Common myeloid progenitor, CD34-positive (primary cell): ENCODE data around the gene DISC1.

Source experiments
- CTCF ChIA-PET: fragments of 350-600 bp; sonication (Branson Sonifier 250); formaldehyde crosslinking; loops from one replicate; lab custom pipeline; 2021; ENCODE audit warnings: antibody characterized with exemption; lab: Charles Lee
- POLR2A ChIA-PET: fragments of 350-600 bp; sonication (Branson Sonifier 250); formaldehyde crosslinking; loops from one replicate; lab custom pipeline; 2021; ENCODE audit warnings: antibody characterized with exemption; lab: Charles Lee
- DNase-seq, 3 donors: peaks; one replicate each; pipeline versions ENCODE4 v3.0.0 to v3.0.0-alpha.2; 2013
- H3K27ac ChIP-seq, 2 experiments: 1 replicate in 1 of 2; 2 replicates in 1 of 2; pipeline ENCODE4 v1.7.0; 2013; ENCODE audit warnings: inconsistent platforms in 2 of 2, low read length in 2 of 2, mild to moderate bottlenecking in 2 of 2, low read depth in 1 of 2, moderate library complexity in 1 of 2; ENCODE audit not compliant: severe bottlenecking in 2 of 2, insufficient read depth in 1 of 2, poor library complexity in 1 of 2
- H3K27me3 ChIP-seq, 5 experiments: replicated peaks in 2 of 5; 1 replicate in 3 of 5; 2 replicates in 2 of 5; pipeline versions ENCODE4 v1.6.1 to v1.7.0; 2013; ENCODE audit warnings: low read length in 4 of 5, mild to moderate bottlenecking in 2 of 5, moderate library complexity in 2 of 5, inconsistent platforms in 1 of 5; ENCODE audit not compliant: insufficient read depth in 5 of 5, control insufficient read depth in 4 of 5
- H3K36me3 ChIP-seq, 4 experiments: 1 replicate in 2 of 4; 2 replicates in 2 of 4; pipeline versions ENCODE4 v1.6.1 to v1.7.0; 2013; ENCODE audit warnings: low read length in 3 of 4, control low read depth in 1 of 4, mild to moderate bottlenecking in 1 of 4; ENCODE audit not compliant: control insufficient read depth in 4 of 4, insufficient read depth in 4 of 4
- H3K4me1 ChIP-seq, 4 experiments: 1 replicate in 3 of 4; 2 replicates in 1 of 4; pipeline versions ENCODE4 v1.6.1 to v1.7.1; 2013; ENCODE audit warnings: low read length in 3 of 4, mild to moderate bottlenecking in 3 of 4, control low read depth in 1 of 4, inconsistent platforms in 1 of 4, moderate library complexity in 1 of 4; ENCODE audit not compliant: control insufficient read depth in 4 of 4, insufficient read depth in 4 of 4; ENCODE audit errors: control extremely low read depth in 1 of 4
- H3K4me3 ChIP-seq, 7 experiments: 1 replicate in 4 of 7; 2 replicates in 3 of 7; pipeline versions ENCODE4 v1.5.1 to v1.7.0; 2013; ENCODE audit warnings: mild to moderate bottlenecking in 7 of 7, low read length in 6 of 7, moderate library complexity in 6 of 7, inconsistent platforms in 2 of 7, low read depth in 2 of 7, control low read depth in 1 of 7; ENCODE audit not compliant: insufficient read depth in 4 of 7, control insufficient read depth in 1 of 7; ENCODE audit errors: extremely low read depth in 1 of 7
- H3K9me3 ChIP-seq, 5 experiments: 1 replicate in 4 of 5; 2 replicates in 1 of 5; pipeline versions ENCODE4 v1.6.1 to v1.7.1; 2013; ENCODE audit warnings: low read length in 4 of 5, mild to moderate bottlenecking in 2 of 5, inconsistent platforms in 1 of 5, low read depth in 1 of 5, moderate library complexity in 1 of 5; ENCODE audit not compliant: control insufficient read depth in 4 of 5, insufficient read depth in 2 of 5; ENCODE audit errors: control extremely low read depth in 1 of 5
- WGBS: methylation state at CpG from one replicate; pipeline ENCODE4 v1.1.5; 2013; ENCODE audit not compliant: insufficient coverage; 5-methylcytosine and 5-hydroxymethylcytosine counted together

DISC1 gene

DNA sequence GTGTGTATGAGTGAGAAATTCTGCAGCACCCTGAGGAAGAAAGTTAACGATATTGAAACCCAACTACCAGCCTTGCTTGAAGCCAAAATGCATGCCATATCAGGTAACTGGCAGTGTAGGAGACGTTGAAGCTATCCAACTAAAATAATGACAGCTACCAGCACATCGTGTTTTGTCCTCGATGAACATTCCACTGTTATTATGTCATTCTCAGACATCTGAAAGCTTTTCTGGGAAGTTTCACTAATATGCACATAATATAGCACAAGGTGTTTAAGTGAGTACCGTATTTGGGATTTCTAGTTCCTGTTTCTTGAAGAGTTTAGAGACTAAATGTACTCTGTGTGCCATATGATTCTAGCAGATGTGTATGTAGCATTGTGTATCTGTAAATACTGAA lies 173.5 kb downstream of the DISC1 start:
- 95% methylated on average over 3 of the region's 5 CpGs for WGBS

DNA sequence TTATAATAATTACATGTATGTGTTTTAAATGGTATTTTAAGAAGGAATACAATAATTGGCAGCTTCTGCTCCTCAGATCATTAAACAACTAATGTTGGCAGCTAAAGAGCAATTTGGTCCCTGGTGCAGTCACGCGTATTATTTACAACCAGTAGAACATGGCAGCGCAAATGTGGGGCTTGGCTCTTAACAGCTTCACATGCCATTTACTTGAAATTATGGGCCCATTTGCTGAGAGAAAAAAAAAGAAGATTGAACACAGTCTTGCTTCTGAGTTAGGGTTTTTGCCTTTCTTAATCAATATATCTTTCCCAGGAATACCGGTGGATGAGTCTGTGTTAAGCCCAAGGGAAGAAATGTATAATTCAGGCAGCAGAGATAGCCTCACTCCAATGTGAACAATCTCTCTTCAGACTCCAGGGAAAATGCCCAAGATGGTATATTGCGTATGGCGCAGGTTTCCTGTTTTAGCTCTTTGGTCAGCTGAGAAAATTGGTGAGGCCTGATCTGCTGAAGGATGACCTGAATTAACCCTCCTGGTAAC lies 174.5 kb downstream of the DISC1 start:
- peaks cover 0 to 10% (median 0%) of the 10 kb centered on the region in 4 experiments for H3K4me1 ChIP-seq
- H3K27me3 ChIP-seq, result no peaks in the 10 kb centered on the region

More for the DNA sequence above, 173.5 kb downstream of the DISC1 start:
- Histone ChIP-seq H3K27me3 (no peaks in the 10 kb centered on the region), H3K4me1 (peaks cover 0 to 10% (median 0%) of the 10 kb centered on the region in 4 experiments), H3K36me3 (peaks cover 0 to 26% (median 15%) of the 10 kb centered on the region in 4 experiments), H3K9me3 (no peaks in the 10 kb centered on the region), H3K4me3 (no peak overlapping the region), H3K27ac (no peak overlapping the region)
- ChIA-PET CTCF (no interaction called here), POLR2A (no interaction called here)
- no peak for DNase-seq

GRCh38 chr1:231803353-231803752 lies 176.8 kb downstream of the DISC1 start:
- no peaks in the 10 kb centered on the region for H3K27me3 ChIP-seq
- no peak overlapping the region for H3K4me3 ChIP-seq
- CTCF ChIA-PET, result interaction anchor here (0.6 to 0.8 kb wide), 2 partner anchors 47 to 92 kb away, joined by 3 to 4 read pairs; no protein-coding TSS in a partner anchor
- peaks cover 0 to 22% (median 12%) of the 10 kb centered on the region in 4 experiments for H3K36me3 ChIP-seq
- H3K4me1 ChIP-seq, result peaks cover 0 to 10% (median 0%) of the 10 kb centered on the region in 4 experiments
- no peaks in the 10 kb centered on the region for H3K9me3 ChIP-seq
- WGBS, result 100% methylated on average over 3 of the region's 8 CpGs
- no peak overlapping the region for H3K27ac ChIP-seq
- POLR2A ChIA-PET, result no interaction called here
- DNase-seq, result peak in 2 of 3 donors; percentile 19 to 40

More for the DNA sequence above, 174.5 kb downstream of the DISC1 start:
- Histone ChIP-seq H3K9me3 (no peaks in the 10 kb centered on the region), H3K27ac (no peak overlapping the region), H3K36me3 (peaks cover 0 to 26% (median 14%) of the 10 kb centered on the region in 4 experiments), H3K4me3 (no peak overlapping the region)
- DNase-seq, result no peak
- WGBS, result 100% methylated on average over 6 of the region's 6 CpGs
- POLR2A ChIA-PET, result no interaction called here
- CTCF ChIA-PET, result no interaction called here

DNA sequence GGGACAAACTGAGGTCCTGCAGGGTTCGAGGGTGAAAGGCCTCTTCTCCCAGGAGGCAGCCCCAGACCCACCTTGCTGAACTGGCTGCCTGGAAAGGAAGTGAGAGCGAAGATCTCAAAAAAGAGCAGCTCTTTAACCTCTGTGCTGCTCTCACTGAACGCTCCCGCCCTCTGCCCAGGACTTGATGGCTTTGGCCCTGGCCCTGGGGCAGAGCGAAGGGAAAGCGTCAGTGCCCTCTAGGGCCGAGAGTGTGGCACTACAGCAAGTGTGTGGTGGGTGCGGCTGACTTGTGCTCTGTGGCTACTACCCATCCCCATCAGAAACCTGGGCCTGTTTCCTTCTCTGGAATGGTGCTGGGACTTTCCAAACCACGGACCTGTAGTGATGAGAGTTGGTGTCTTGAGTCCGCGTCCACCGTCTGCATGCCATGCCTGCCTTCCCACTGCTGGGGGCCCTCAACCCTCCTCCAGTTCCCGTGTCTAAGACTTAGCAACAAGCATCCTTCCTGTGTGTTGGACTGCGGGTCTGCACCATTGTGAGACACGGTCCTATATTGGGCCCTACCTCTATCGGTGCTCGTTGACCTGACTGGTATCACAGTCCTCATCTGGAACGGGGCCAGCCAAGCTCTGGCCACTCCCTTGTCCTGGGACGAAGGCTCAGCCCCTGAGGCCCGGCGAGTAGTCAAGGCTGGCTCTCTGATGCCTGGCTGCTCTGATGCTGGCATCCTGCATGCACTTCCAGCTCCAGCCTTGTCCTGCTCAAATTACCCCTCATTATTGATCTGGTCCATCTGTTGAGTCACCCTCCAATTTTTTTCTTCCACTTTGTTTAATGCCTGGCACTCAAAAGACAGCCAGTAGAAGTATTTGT lies 180.3 kb downstream of the DISC1 start:
- peaks cover 0 to 12% (median 4%) of the 10 kb centered on the region in 4 experiments for H3K36me3 ChIP-seq
- H3K27ac ChIP-seq, result no peak overlapping the region
- H3K4me1 ChIP-seq, result peaks cover 0 to 17% (median 5%) of the 10 kb centered on the region in 4 experiments
- 88% methylated on average over 17 of the region's 21 CpGs for WGBS
- no peak overlapping the region for H3K4me3 ChIP-seq
- ChIA-PET CTCF (interaction anchor here (0.7 to 3.5 kb wide), 9 partner anchors 10 to 520 kb away, joined by 3 to 36 read pairs (median 3); no protein-coding TSS in a partner anchor), POLR2A (no interaction called here)
- H3K9me3 ChIP-seq, result no peaks in the 10 kb centered on the region
- no peaks in the 10 kb centered on the region for H3K27me3 ChIP-seq
- DNase-seq, result peak; percentile 31 to 62 (median 60)

DNA sequence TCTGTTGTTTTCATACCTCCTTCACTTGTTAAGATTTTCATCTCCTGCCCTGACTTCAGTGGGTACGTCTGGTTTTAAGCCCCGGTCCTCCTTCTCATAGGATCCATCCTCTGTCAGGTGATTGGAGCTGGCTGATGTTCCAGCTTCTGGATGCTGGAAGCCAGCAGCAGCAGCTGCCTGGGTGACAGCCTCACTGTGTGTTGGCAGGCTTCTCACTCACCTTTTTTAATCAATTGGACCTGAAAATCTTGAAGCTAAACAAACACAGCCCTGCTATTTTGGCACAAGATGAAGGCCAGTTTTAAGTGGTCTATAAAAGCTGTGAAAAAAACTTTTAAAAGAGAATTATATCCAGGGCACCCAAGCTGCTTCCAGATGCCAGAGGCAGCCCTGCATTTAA lies 181.0 kb downstream of the DISC1 start:
- H3K9me3 ChIP-seq, result no peaks in the 10 kb centered on the region
- no peak for DNase-seq
- 100% methylated on average over 2 of the region's 2 CpGs for WGBS
- H3K27me3 ChIP-seq, result no peaks in the 10 kb centered on the region
- H3K4me3 ChIP-seq, result no peak overlapping the region
- ChIA-PET CTCF (interaction anchor here (0.9 to 3.5 kb wide), 3 partner anchors 9 to 52 kb away, joined by 3 to 36 read pairs (median 9); no protein-coding TSS in a partner anchor), POLR2A (no interaction called here)
- no peak overlapping the region for H3K27ac ChIP-seq
- H3K36me3 ChIP-seq, result peaks cover 0 to 10% (median 3%) of the 10 kb centered on the region in 4 experiments
- peaks cover 0 to 17% (median 5%) of the 10 kb centered on the region in 4 experiments for H3K4me1 ChIP-seq

GRCh38 chr1:231808116-231808515 lies 181.5 kb downstream of the DISC1 start:
- 100% methylated on average over 3 of the region's 3 CpGs for WGBS
- POLR2A ChIA-PET, result no interaction called here
- Histone ChIP-seq H3K36me3 (peaks cover 0 to 5% (median 5%) of the 10 kb centered on the region in 4 experiments), H3K27ac (no peak overlapping the region), H3K4me3 (no peak overlapping the region), H3K4me1 (peaks cover 0 to 14% (median 7%) of the 10 kb centered on the region in 4 experiments), H3K9me3 (no peaks in the 10 kb centered on the region), H3K27me3 (no peaks in the 10 kb centered on the region)
- DNase-seq, result no peak
- CTCF ChIA-PET, result interaction anchor here (1.0 to 3.5 kb wide), 2 partner anchors 52 to 82 kb away, joined by 4 to 36 read pairs; no protein-coding TSS in a partner anchor
